HepG2 (cell line): ENCODE results near the gene TMEM143. TPM values are rescaled to one million over a fixed set of nuclear protein-coding genes. Genes with fewer than 3 reads are reported as not detected.
A peak's percentile ranks its signal among the peaks of the same experiment; 100 is the strongest.

ENCODE experiments used
- EP300 ChIP-seq, 3 experiments: sonication (generic) in 1 of 3; formaldehyde crosslinking in 1 of 3; IDR thresholded peaks; 2 replicates each; pipeline versions ENCODE4 v1.5.1 to v1.6.1; 2011 to 2020; ENCODE audit warnings: low read depth in 2 of 3, low read length in 2 of 3, borderline replicate concordance in 1 of 3, improper control_type of control experiment in 1 of 3, mild to moderate bottlenecking in 1 of 3, missing genetic modification reagents in 1 of 3, moderate library complexity in 1 of 3
- GABPB1 ChIP-seq: IDR thresholded peaks from 2 replicates; pipeline ENCODE4 v1.6.1; 2016; ENCODE audit warnings: mild to moderate bottlenecking, missing genetic modification reagents, moderate library complexity, missing compliant biosample characterization
- GMEB2 ChIP-seq: IDR thresholded peaks from 2 replicates; pipeline ENCODE4 v1.6.1; 2016; ENCODE audit warnings: missing biosample characterization, missing genetic modification reagents, low read depth
- HCFC1 ChIP-seq: fragments of 150-350 bp; IDR thresholded peaks from 2 replicates; pipeline ENCODE4 v1.6.1; 2014; ENCODE audit warnings: low read depth, low read length
- IRF1 ChIP-seq: sonication (generic); formaldehyde crosslinking; IDR thresholded peaks from 2 replicates; pipeline ENCODE4 v1.4.0; 2020; ENCODE audit warnings: low read depth, mild to moderate bottlenecking, missing genetic modification reagents
- RBFOX2 ChIP-seq: fragments of 200-400 bp; formaldehyde crosslinking; IDR thresholded peaks from 2 replicates; pipeline ENCODE4 v1.6.1; 2017; ENCODE audit warnings: low read depth, mild to moderate bottlenecking, low read length
- SP5 ChIP-seq: IDR thresholded peaks from 2 replicates; pipeline ENCODE4 v1.6.1; 2016; ENCODE audit warnings: low read depth, borderline replicate concordance
- SRSF1 ChIP-seq: fragments of 200-400 bp; formaldehyde crosslinking; optimal IDR thresholded peaks from 2 replicates; pipeline ENCODE3; 2017; ENCODE audit warnings: mild to moderate bottlenecking, low read depth, low read length, moderate library complexity
- TBL1XR1 ChIP-seq: fragments of 150-350 bp; IDR thresholded peaks from 2 replicates; pipeline ENCODE4 v1.6.1; 2014; ENCODE audit warnings: borderline replicate concordance, low read length; ENCODE audit not compliant: partially characterized antibody
- TBX3 ChIP-seq: fragments of 450-650 bp; IDR thresholded peaks from 2 replicates; pipeline ENCODE4 v1.6.1; 2017; ENCODE audit warnings: antibody characterized with exemption, mild to moderate bottlenecking, inconsistent platforms, borderline replicate concordance
- TFDP2 ChIP-seq: sonication (generic); formaldehyde crosslinking; IDR thresholded peaks from 2 replicates; pipeline ENCODE4 v1.4.0; 2020; ENCODE audit warnings: missing genetic modification reagents
- USF2 ChIP-seq, 2 experiments: sonication (generic) in 1 of 2; formaldehyde crosslinking in 1 of 2; IDR thresholded peaks; 2 replicates each; pipeline versions ENCODE4 v1.5.1 to v1.6.1; 2011 to 2020; ENCODE audit warnings: borderline replicate concordance in 1 of 2, low read depth in 1 of 2, low read length in 1 of 2, mild to moderate bottlenecking in 1 of 2, missing genetic modification reagents in 1 of 2, moderate library complexity in 1 of 2
- ZFP36 ChIP-seq: fragments of 150-350 bp; IDR thresholded peaks from 2 replicates; pipeline ENCODE4 v1.6.1; 2018; ENCODE audit warnings: borderline replicate concordance, low read length, low read depth; ENCODE audit not compliant: partially characterized antibody
- ZFY ChIP-seq: sonication (generic); formaldehyde crosslinking; IDR thresholded peaks from 2 replicates; pipeline ENCODE4 v1.4.0; 2020; ENCODE audit warnings: missing genetic modification reagents
- ZNF143 ChIP-seq: sonication (generic); formaldehyde crosslinking; IDR thresholded peaks from 2 replicates; pipeline ENCODE4 v1.4.0; 2020; ENCODE audit warnings: missing genetic modification reagents
- ZNF260 ChIP-seq: sonication (generic); formaldehyde crosslinking; IDR thresholded peaks from 2 replicates; pipeline ENCODE4 v1.4.0; 2020; ENCODE audit warnings: missing genetic modification reagents, low read depth, mild to moderate bottlenecking, borderline replicate concordance
- ZNF335 ChIP-seq: sonication (generic); formaldehyde crosslinking; IDR thresholded peaks from 2 replicates; pipeline ENCODE4 v1.4.0; 2020; ENCODE audit warnings: missing genetic modification reagents
- ZNF431 ChIP-seq: sonication (generic); formaldehyde crosslinking; IDR thresholded peaks from 2 replicates; pipeline ENCODE4 v1.9.0; 2022; ENCODE audit warnings: missing genetic modification reagents, low read depth, mild to moderate bottlenecking, borderline replicate concordance
- ZNF709 ChIP-seq: sonication (generic); formaldehyde crosslinking; IDR thresholded peaks from 2 replicates; pipeline ENCODE4 v1.5.0; 2020; ENCODE audit warnings: mild to moderate bottlenecking, missing genetic modification reagents
- ZNF740 ChIP-seq: sonication (generic); formaldehyde crosslinking; IDR thresholded peaks from 2 replicates; pipeline ENCODE4 v1.4.0; 2020; ENCODE audit warnings: missing genetic modification reagents
- ZNF879 ChIP-seq: sonication (generic); formaldehyde crosslinking; IDR thresholded peaks from 2 replicates; pipeline ENCODE4 v1.8.1; 2023; ENCODE audit warnings: missing genetic modification reagents
- ZSCAN30 ChIP-seq: sonication (generic); formaldehyde crosslinking; IDR thresholded peaks from 2 replicates; pipeline ENCODE4 v1.5.0; 2020; ENCODE audit warnings: mild to moderate bottlenecking, missing genetic modification reagents
- polyA plus RNA-seq, 8 experiments: library from polyadenylated mRNA; depleted of rRNA in 3 of 8; stranded (reverse) in 7 of 8; unstranded in 1 of 8; fragments of >200 nt; fragmentation: Illumina TruSeq in 4 of 8; extraction: Trizol in 4 of 8; gene quantifications; 2 replicates each; pipeline versions ENCODE4 v1.2.1 to v1.2.3, GENCODE V29; 2011 to 2016; ENCODE audit warnings: low read depth in 4 of 8, missing spikeins in 1 of 8, mixed read lengths in 1 of 8; ENCODE audit not compliant: insufficient read depth in 1 of 8
- total RNA-seq, 5 experiments: library from RNA; depleted of rRNA; stranded (reverse); fragments of >200 nt; fragmentation: Illumina TruSeq; extraction: Trizol; gene quantifications; 2 replicates each; pipeline ENCODE4 v1.2.3, GENCODE V29; 2016; ENCODE audit warnings: low read depth in 1 of 5

The TMEM143 gene
- total and polyA plus RNA-seq, 2 of the 13 experiments (the other 11 are each of a cell fraction or from before 2014, with no cell fraction given): 7.7 to 11.3 TPM

- TF ChIP-seq GABPB1 (CRISPR knock-in tag): peak; percentile 81
- peak; percentile 19; the same call in 1 of the 2 replicates for TF ChIP-seq GMEB2
- no peak for TF ChIP-seq ZFP36
- TF ChIP-seq ZNF431: no peak
- 0 out of 4 replicates have a peak, but pooled peaks of 1 of the 2 experiments have one; percentile 8 for TF ChIP-seq EP300 (IDR thresholded peaks at IDR 0.05; ENCODE audit: low read depth in 2 of 2, low read length in 2 of 2)
- TF ChIP-seq EP300 (CRISPR knock-in tag; IDR thresholded peaks at IDR 0.05; ENCODE audit: borderline replicate concordance): no peak
- TF ChIP-seq IRF1 (CRISPR knock-in tag): no peak
- TF ChIP-seq TFDP2 (CRISPR knock-in tag): peak; percentile 71
- TF ChIP-seq ZNF879 (CRISPR knock-in tag): no peak
- peak; percentile 90 for TF ChIP-seq ZNF335 (CRISPR knock-in tag)
- peak; percentile 99 for TF ChIP-seq HCFC1
- no peak for TF ChIP-seq ZNF260 (CRISPR knock-in tag)
- TF ChIP-seq TBL1XR1: peak; percentile 87
- no peak for TF ChIP-seq ZNF740
- no peak for TF ChIP-seq ZNF709 (CRISPR knock-in tag)
- TF ChIP-seq ZFY: peak; percentile 85
- TF ChIP-seq SRSF1: peak; percentile 77
- TF ChIP-seq SP5 (CRISPR knock-in tag): peak; percentile 82
- no peak for TF ChIP-seq ZSCAN30 (CRISPR knock-in tag)
- no peak for TF ChIP-seq USF2 (IDR thresholded peaks at IDR 0.05; ENCODE audit: low read depth, low read length)
- TF ChIP-seq USF2 (CRISPR knock-in tag; IDR thresholded peaks at IDR 0.05; ENCODE audit: borderline replicate concordance): no peak
- peak; percentile 82 for TF ChIP-seq RBFOX2
- TF ChIP-seq TBX3: no peak
- TF ChIP-seq ZNF143 (CRISPR knock-in tag): peak; percentile 99
Measured at GRCh38 chr19:48362716-48363499, 832 bp downstream of the TMEM143 start (continued).
